OCI-LY1 (cell line): ENCODE results near the gene PHKA1.

Experiments used
- CTCF ChIP-seq: fragments of 200-600 bp; sonication (generic), shearing (Covaris generic); IDR thresholded peaks from 2 replicates; pipeline ENCODE4 v1.5.1; 2017; ENCODE audit warnings: mild to moderate bottlenecking, antibody characterized with exemption, low read length, moderate library complexity, mixed read lengths
- EZH2 ChIP-seq: fragments of 200-600 bp; sonication (generic), shearing (Covaris generic); IDR thresholded peaks from 2 replicates; pipeline ENCODE4 v1.8.0; 2017; ENCODE audit warnings: borderline replicate concordance, mixed run types, mild to moderate bottlenecking, antibody characterized with exemption, low read length, moderate library complexity, mixed read lengths

GRCh38 chrX:72634331-72634730, 79.8 kb downstream of the PHKA1 start:
- no peak for TF ChIP-seq EZH2
- TF ChIP-seq CTCF, result no peak
